Heart left ventricle (tissue), 16 donors: Measurements from ENCODE around the gene ANKK1. TPM values are rescaled to one million over a fixed set of nuclear protein-coding genes. Genes with fewer than 3 reads are reported as not detected.

Experiments used
- ATAC-seq, 4 donors: fragments of 200-7000 bp; cut with Tn5 transposase; one replicate each; pipeline ENCODE4 v1.9.1; 2020 to 2022; ENCODE audit warnings: moderate library complexity in 4 of 4, mild to moderate bottlenecking in 3 of 4, moderate number of reproducible peaks in 1 of 4
- DNase-seq, 5 donors: peaks; one replicate each; pipeline ENCODE4 v3.0.0-alpha.2; 2020
- H3K27ac ChIP-seq, 12 donors: fragments of 200-600 bp; sonication (generic) in 4 of 12; one replicate each; pipeline versions ENCODE4 v1.5.0 to v1.8.0; 2016 to 2022; ENCODE audit warnings: mild to moderate bottlenecking in 2 of 12
- H3K27me3 ChIP-seq, 9 donors: fragments of 200-600 bp; sonication (generic) in 2 of 9; one replicate each; pipeline versions ENCODE4 v1.5.1 to v1.8.0; 2016 to 2022; ENCODE audit warnings: mild to moderate bottlenecking in 3 of 9
- H3K36me3 ChIP-seq, 9 donors: fragments of 200-600 bp; sonication (generic) in 2 of 9; one replicate each; pipeline versions ENCODE4 v1.5.0 to v1.8.0; 2018 to 2022; ENCODE audit warnings: mild to moderate bottlenecking in 2 of 9
- H3K4me1 ChIP-seq, 12 donors: fragments of 200-600 bp; sonication (generic) in 4 of 12; one replicate each; pipeline versions ENCODE4 v1.5.0 to v1.8.0; 2016 to 2022; ENCODE audit warnings: mild to moderate bottlenecking in 3 of 12
- H3K4me3 ChIP-seq, 12 donors: fragments of 200-600 bp; sonication (generic) in 4 of 12; one replicate each; pipeline versions ENCODE4 v1.5.0 to v1.8.0; 2017 to 2022; ENCODE audit warnings: mild to moderate bottlenecking in 9 of 12, moderate library complexity in 4 of 12
- H3K9me3 ChIP-seq, 12 donors: fragments of 200-600 bp; sonication (generic) in 4 of 12; one replicate each; pipeline versions ENCODE4 v1.5.0 to v1.8.0; 2016 to 2022; ENCODE audit warnings: mild to moderate bottlenecking in 1 of 12
- CTCF ChIP-seq, 12 donors: fragments of 200-600 bp; sonication (generic) in 4 of 12; IDR thresholded peaks; one replicate each; pipeline versions ENCODE4 v1.5.0 to v1.8.0; 2018 to 2022; ENCODE audit warnings: antibody characterized with exemption in 12 of 12, mild to moderate bottlenecking in 5 of 12
- POLR2A ChIP-seq, 2 donors: fragments of 450-650 bp; IDR thresholded peaks; one replicate each; pipeline ENCODE4 v1.6.1; 2017; ENCODE audit warnings: antibody characterized with exemption in 2 of 2, mild to moderate bottlenecking in 2 of 2, moderate library complexity in 2 of 2
- WGBS, 4 donors: extraction: QIAGEN DNeasy Blood & Tissue Kit in 2 of 4; methylation state at CpG; one replicate each; pipeline versions ENCODE4 v1.1.5 to v1.1.7; 2013 to 2018; 5-methylcytosine and 5-hydroxymethylcytosine counted together
- intact Hi-C, 10 donors: fragments of 100-400 bp; cut with DNase I; formaldehyde crosslinking; loops; one replicate each; pipeline versions ENCODE4 v1.11.1 to v1.14.2; 2022
- polyA plus RNA-seq, 2 donors: library from polyadenylated mRNA; stranded (reverse); fragments of 200-250 nt; gene quantifications; one replicate each; pipeline ENCODE4 v1.2.3, GENCODE V29; 2013
- total RNA-seq, 9 donors: library from RNA; depleted of rRNA in 2 of 9; stranded (reverse); fragments of >200 nt in 2 of 9; fragmentation: NEBNext Ultra II Directional in 3 of 9; extraction: Animal tissue kit (Norgen Biotek cat#: 25700) in 3 of 9; gene quantifications; one replicate each; pipeline versions ENCODE4 v1.1.0 to v1.2.4, GENCODE V29; 2016 to 2023
- donor health status: ischemic (EF 13 %, LVEDD 7.1; RV severe dilation, severe dysfunction).
- donor health status: healthy with polysubstance abuse.
- donor health status: DM: no; HTN: yes; CAD: no.
- donor health status: DM: no; HTN: no; CAD: no.
- donor health status: ischemic (EF 25% LVEDD 6.9; RV normal size, moderate dysfunction).
- donor health status: ischemic (EF 25% LVEDD 5.7; RV mildly dilated, moderate dysfunction).
- donor health status: healthy.
- donor health status: DM: yes; HTN: yes; CAD: no.
- donor health status: ischemic (EF 35%, LVEDD 5.7; RV mildly dilated, moderate dysfunction).
- donor health status: nonischemic (EF 11% LVEDD 7.7; RV severe dilation, severe dysfunction).
- donor health status: DM: yes; HTN: yes; CAD: no.
- donor health status: PGD.
- donor health status: ischemic (EF 29% LVEDD 5.4; RV normal size, mild dysfunction).
- donor health status: nonischemic (EF 23%, LVEDD 6.1; RV moderate dilation, normal function).

ANKK1 gene
- total and polyA plus RNA-seq, 11 donors = 0.03 to 0.24 (median 0.10) TPM; not detected in 7

DNA sequence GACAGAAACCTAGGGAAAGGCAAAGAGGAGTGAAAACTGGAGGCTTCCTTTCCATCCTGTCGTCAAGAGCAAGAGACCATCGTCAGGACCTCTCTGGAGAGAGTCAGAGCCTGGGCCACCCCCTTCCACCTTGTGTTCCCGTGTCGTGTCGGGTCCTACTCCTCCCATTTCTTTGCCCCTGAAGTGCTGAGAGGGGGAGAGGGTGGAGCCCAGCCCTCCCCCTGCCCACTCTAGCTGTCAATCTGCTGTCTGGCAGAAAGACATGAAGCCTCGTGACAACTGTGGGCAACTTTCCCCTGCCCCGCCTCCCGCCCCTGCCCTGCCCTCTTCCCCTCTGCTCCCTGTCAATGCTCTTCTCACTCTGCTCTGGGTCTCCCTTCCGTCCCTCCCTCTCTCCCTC is 20.6 kb downstream of the ANKK1 start:
- Histone ChIP-seq H3K9me3 (no peaks in the 10 kb centered on the region), H3K27ac (no peak overlapping the region), H3K27me3 (no peaks in the 10 kb centered on the region), H3K4me3 (no peak overlapping the region), H3K36me3 (no peaks in the 10 kb centered on the region), H3K4me1 (no peaks in the 10 kb centered on the region)
- no peak for ATAC-seq
- no peak for DNase-seq
- WGBS, 4 donors = 53 to 70% (median 59%) methylated on average over 9 of the region's 9 CpGs
- TF ChIP-seq CTCF (IDR thresholded peaks at IDR 0.05) = no peak
- TF ChIP-seq POLR2A (IDR thresholded peaks at IDR 0.05) = no peak
- intact Hi-C loops = no loop called here

- H3K27ac ChIP-seq = no peak overlapping the region
- no peak for TF ChIP-seq CTCF (IDR thresholded peaks at IDR 0.05)
- TF ChIP-seq POLR2A (IDR thresholded peaks at IDR 0.05) = no peak
- DNase-seq = no peak
- H3K4me1 ChIP-seq = no peaks in the 10 kb centered on the region
- H3K36me3 ChIP-seq = no peaks in the 10 kb centered on the region
- WGBS, 4 donors = 80 to 92% (median 87%) methylated on average over 9 of the region's 9 CpGs
- no peak overlapping the region for H3K4me3 ChIP-seq
- H3K27me3 ChIP-seq = no peaks in the 10 kb centered on the region
- ATAC-seq = no peak
- intact Hi-C loops = no loop called here
- no peaks in the 10 kb centered on the region for H3K9me3 ChIP-seq
Measured at GRCh38 chr11:113408887-113409286, 21.3 kb downstream of the ANKK1 start.

- no peak for ATAC-seq
- no peak overlapping the region for H3K4me3 ChIP-seq
- intact Hi-C loops = no loop called here
Measured at GRCh38 chr11:113409526-113409925, 21.9 kb downstream of the ANKK1 start.

DNA sequence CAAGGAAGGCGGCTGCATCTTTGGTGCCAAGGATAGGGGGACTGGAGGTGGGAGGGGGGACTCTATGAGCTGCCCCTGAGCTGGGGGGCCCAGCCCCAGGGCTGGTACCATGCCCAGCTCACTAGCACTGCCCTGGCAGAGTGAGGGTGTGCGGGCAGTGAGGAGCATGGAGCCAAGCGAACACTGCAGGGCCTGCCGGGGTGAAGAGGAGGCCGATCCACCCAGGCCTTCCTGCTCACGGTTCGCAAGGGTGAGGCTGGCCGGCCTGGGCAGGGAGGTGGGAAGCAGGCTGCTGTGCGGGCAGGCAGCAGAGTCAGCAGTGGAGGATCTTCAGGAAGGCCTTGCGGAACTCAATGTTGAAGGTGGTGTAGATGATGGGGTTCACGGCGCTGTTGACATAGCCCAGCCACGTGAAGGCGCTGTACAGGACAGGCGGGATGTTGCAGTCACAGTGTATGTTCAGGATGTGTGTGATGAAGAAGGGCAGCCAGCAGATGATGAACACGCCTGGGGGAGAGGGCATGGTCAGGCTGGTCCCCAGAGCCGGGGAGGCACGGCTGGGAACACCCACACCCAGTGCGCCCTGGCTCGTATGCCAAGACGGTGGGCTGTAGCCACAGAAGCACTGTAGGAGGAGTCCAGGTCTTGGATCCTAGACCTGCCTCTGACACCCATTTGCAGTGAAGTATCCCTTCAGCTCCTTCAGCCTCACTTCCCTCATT is 23.0 kb downstream of the ANKK1 start:
- Histone ChIP-seq H3K4me1 (no peaks in the 10 kb centered on the region), H3K4me3 (no peak overlapping the region), H3K27ac (no peak overlapping the region), H3K27me3 (no peaks in the 10 kb centered on the region), H3K9me3 (no peaks in the 10 kb centered on the region), H3K36me3 (no peaks in the 10 kb centered on the region)
- no peak for ATAC-seq
- no peak for TF ChIP-seq CTCF (IDR thresholded peaks at IDR 0.05)
- no peak for TF ChIP-seq POLR2A (IDR thresholded peaks at IDR 0.05)
- no peak for DNase-seq
- intact Hi-C loops = no loop called here
- 90 to 95% (median 92%) methylated on average over 18 to 21 of the region's 21 CpGs for WGBS, 4 donors

More at GRCh38 chr11:113409526-113409925, 21.9 kb downstream of the ANKK1 start:
- Histone ChIP-seq H3K4me1 (no peaks in the 10 kb centered on the region), H3K27ac (no peak overlapping the region), H3K9me3 (no peaks in the 10 kb centered on the region), H3K27me3 (no peaks in the 10 kb centered on the region), H3K36me3 (no peaks in the 10 kb centered on the region)
- TF ChIP-seq CTCF (IDR thresholded peaks at IDR 0.05) (no peak), POLR2A (IDR thresholded peaks at IDR 0.05) (no peak)
- no peak for DNase-seq
- WGBS, 4 donors = 65 to 79% (median 72%) methylated on average over 3 of the region's 3 CpGs
